ENCODE measurements around the gene MYRF. TPM values are rescaled to one million over a fixed set of nuclear protein-coding genes. Genes with fewer than 3 reads are reported as not detected.
A peak's percentile ranks its signal among the peaks of the same experiment; 100 is the strongest.

Gene MYRF
- total RNA-seq, 1 donor from 2014 or later, result 1.9 TPM

GRCh38 chr11:61763930-61764605 lies 11.6 kb downstream of the MYRF start:
- H3K27ac ChIP-seq, result no peak overlapping the region
- peaks cover 16% of the 10 kb centered on the region for H3K4me1 Mint-ChIP-seq
- TF ChIP-seq EZH2phosphoT487 (IDR thresholded peaks at IDR 0.05) (no peak), CTCF (IDR thresholded peaks at IDR 0.05) (no peak), EZH2 (IDR thresholded peaks at IDR 0.05) (no peak)
- no peak overlapping the region for H3K4me2 ChIP-seq
- no peaks in the 10 kb centered on the region for H3K36me3 ChIP-seq
- H3K4me3 Mint-ChIP-seq, result no peak overlapping the region
- peaks cover 21% of the 10 kb centered on the region for H3K4me1 ChIP-seq
- H3K9ac ChIP-seq, result no peak overlapping the region
- H3K9me3 Mint-ChIP-seq, result no peaks in the 10 kb centered on the region
- no peak for DNase-seq (ENCODE audit: low spot score)
- H2AFZ ChIP-seq (replicated peaks), result no peak overlapping the region
- peaks cover 2% of the 10 kb centered on the region for H3F3A ChIP-seq (ENCODE audit: low read depth)
- peaks cover 11% of the 10 kb centered on the region for H3K27me3 Mint-ChIP-seq (ENCODE audit: insufficient read depth, low read depth)
- H3K27me3 ChIP-seq, result no peaks in the 10 kb centered on the region
- no peaks in the 10 kb centered on the region for H3K79me2 ChIP-seq (ENCODE audit: low read depth)
- no peaks in the 10 kb centered on the region for H3K9me3 ChIP-seq (ENCODE audit: low read depth)
- H4K20me1 ChIP-seq (ENCODE audit: low read depth), result no peaks in the 10 kb centered on the region
- no peak overlapping the region for H3K27ac Mint-ChIP-seq
- H3K36me3 Mint-ChIP-seq, result no peaks in the 10 kb centered on the region
- no peak overlapping the region for H3K4me3 ChIP-seq

DNA sequence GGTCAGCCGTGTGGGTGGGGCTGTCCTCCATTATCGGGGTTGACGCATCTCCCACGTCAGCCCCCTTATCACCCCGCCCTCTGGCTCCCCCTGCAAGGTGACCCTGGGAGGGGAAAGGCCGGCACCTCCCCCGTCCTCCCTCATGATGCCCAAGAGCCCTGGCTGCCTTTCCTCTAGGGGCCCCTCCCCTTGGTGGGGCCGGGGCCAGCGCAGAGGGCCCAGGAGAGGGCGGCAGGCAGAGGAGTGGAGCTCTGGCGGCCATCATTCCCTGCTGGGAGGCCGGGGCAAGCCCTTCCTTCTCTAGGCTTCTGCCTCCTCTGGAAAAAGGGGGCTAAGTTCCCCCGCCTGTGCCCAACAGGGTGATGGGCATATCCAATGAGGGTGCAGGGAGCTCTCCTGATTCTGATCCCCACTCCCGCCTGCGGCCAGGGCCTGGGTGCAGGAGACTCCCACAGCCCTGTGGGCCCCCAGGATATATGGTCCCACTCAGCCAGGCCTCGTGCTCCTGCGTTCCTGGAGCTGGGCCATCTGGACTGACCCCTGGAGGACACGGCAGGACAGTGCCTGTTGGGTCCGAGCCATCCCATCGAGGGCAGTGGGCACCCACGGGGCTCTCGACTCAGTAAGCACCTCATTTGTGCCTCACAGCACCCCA lies 12.3 kb downstream of the MYRF start:
- Histone ChIP-seq H4K20me1 (ENCODE audit: low read depth) (no peaks in the 10 kb centered on the region), H3K27ac (no peak overlapping the region), H3K4me3 (no peak overlapping the region), H3K9ac (no peak overlapping the region), H3K4me2 (no peak overlapping the region), H3K9me3 (ENCODE audit: low read depth) (no peaks in the 10 kb centered on the region), H3F3A (ENCODE audit: low read depth) (peaks cover under 1% of the 10 kb centered on the region), H3K36me3 (no peaks in the 10 kb centered on the region), H3K79me2 (ENCODE audit: low read depth) (no peaks in the 10 kb centered on the region), H3K4me1 (peaks cover 27% of the 10 kb centered on the region), H2AFZ (replicated peaks) (no peak overlapping the region), H3K27me3 (no peaks in the 10 kb centered on the region)
- H3K36me3 Mint-ChIP-seq, result no peaks in the 10 kb centered on the region
- H3K4me3 Mint-ChIP-seq, result no peak overlapping the region
- H3K4me1 Mint-ChIP-seq, result peaks cover 16% of the 10 kb centered on the region
- no peak for DNase-seq (ENCODE audit: low spot score)
- H3K9me3 Mint-ChIP-seq, result no peaks in the 10 kb centered on the region
- H3K27me3 Mint-ChIP-seq (ENCODE audit: insufficient read depth, low read depth), result peaks cover 5% of the 10 kb centered on the region
- no peak for TF ChIP-seq EZH2phosphoT487 (IDR thresholded peaks at IDR 0.05)
- TF ChIP-seq EZH2 (IDR thresholded peaks at IDR 0.05), result no peak
- TF ChIP-seq CTCF (IDR thresholded peaks at IDR 0.05), result peak; percentile 24
- peak overlapping the region; percentile 25 for H3K27ac Mint-ChIP-seq

- no peaks in the 10 kb centered on the region for H3K9me3 ChIP-seq (ENCODE audit: low read depth)
- H3K79me2 ChIP-seq (ENCODE audit: low read depth), result no peaks in the 10 kb centered on the region
- no peak overlapping the region for H3K4me2 ChIP-seq
- Mint-ChIP-seq H3K4me3 (no peak overlapping the region), H3K27ac (no peak overlapping the region), H3K4me1 (peaks cover 16% of the 10 kb centered on the region), H3K27me3 (ENCODE audit: insufficient read depth, low read depth) (peaks cover 5% of the 10 kb centered on the region), H3K36me3 (no peaks in the 10 kb centered on the region), H3K9me3 (no peaks in the 10 kb centered on the region)
- no peak overlapping the region for H3K9ac ChIP-seq
- DNase-seq (ENCODE audit: low spot score), result no peak
- H3K4me3 ChIP-seq, result no peak overlapping the region
- H3K27me3 ChIP-seq, result no peaks in the 10 kb centered on the region
- peaks cover 29% of the 10 kb centered on the region for H3K4me1 ChIP-seq
- H3F3A ChIP-seq (ENCODE audit: low read depth), result no peaks in the 10 kb centered on the region
- no peaks in the 10 kb centered on the region for H4K20me1 ChIP-seq (ENCODE audit: low read depth)
- H2AFZ ChIP-seq (replicated peaks), result no peak overlapping the region
- H3K27ac ChIP-seq, result no peak overlapping the region
- no peaks in the 10 kb centered on the region for H3K36me3 ChIP-seq
- TF ChIP-seq CTCF (IDR thresholded peaks at IDR 0.05) (no peak), EZH2 (IDR thresholded peaks at IDR 0.05) (no peak), EZH2phosphoT487 (IDR thresholded peaks at IDR 0.05) (no peak)
Measured at GRCh38 chr11:61765550-61766253, 13.3 kb downstream of the MYRF start.

Data from neural progenitor cell (in vitro differentiated cells).